GM06990 (cell line): ENCODE results near the gene FAM120B.

Experiments
- DNase-seq: peaks from one replicate; pipeline ENCODE4 v3.0.0-alpha.2; 2011; ENCODE audit not compliant: insufficient read length; ENCODE audit errors: extremely low read depth
- H3K27me3 ChIP-seq: replicated peaks from 2 replicates; pipeline ENCODE4 v1.6.0; 2011; ENCODE audit warnings: low read length; ENCODE audit not compliant: control insufficient read depth, insufficient read depth
- H3K36me3 ChIP-seq: 2 replicates; pipeline ENCODE4 v1.5.1; 2011; ENCODE audit warnings: low read length; ENCODE audit not compliant: control insufficient read depth, insufficient read depth
- H3K4me3 ChIP-seq: replicated peaks from 2 replicates; pipeline ENCODE4 v1.5.1; 2011; ENCODE audit warnings: low read depth, mild to moderate bottlenecking, control low read depth, low read length
- TF ChIP-seq, protein P1 (sequence below): IDR thresholded peaks from 2 replicates; pipeline ENCODE4 v1.5.1; 2011; ENCODE audit warnings: low read length, control low read depth, mild to moderate bottlenecking, inconsistent platforms; ENCODE audit not compliant: insufficient read depth, poor library complexity, severe bottlenecking

The FAM120B gene

GRCh38 chr6:170284126-170284773 is 22.3 kb upstream of the FAM120B start:
- Histone ChIP-seq H3K27me3 (no peaks in the 10 kb centered on the region; the same call in 1 of the 2 replicates), H3K4me3 (no peak overlapping the region), H3K36me3 (no peaks in the 10 kb centered on the region)
- no peak for DNase-seq
- TF ChIP-seq, protein P1, sequence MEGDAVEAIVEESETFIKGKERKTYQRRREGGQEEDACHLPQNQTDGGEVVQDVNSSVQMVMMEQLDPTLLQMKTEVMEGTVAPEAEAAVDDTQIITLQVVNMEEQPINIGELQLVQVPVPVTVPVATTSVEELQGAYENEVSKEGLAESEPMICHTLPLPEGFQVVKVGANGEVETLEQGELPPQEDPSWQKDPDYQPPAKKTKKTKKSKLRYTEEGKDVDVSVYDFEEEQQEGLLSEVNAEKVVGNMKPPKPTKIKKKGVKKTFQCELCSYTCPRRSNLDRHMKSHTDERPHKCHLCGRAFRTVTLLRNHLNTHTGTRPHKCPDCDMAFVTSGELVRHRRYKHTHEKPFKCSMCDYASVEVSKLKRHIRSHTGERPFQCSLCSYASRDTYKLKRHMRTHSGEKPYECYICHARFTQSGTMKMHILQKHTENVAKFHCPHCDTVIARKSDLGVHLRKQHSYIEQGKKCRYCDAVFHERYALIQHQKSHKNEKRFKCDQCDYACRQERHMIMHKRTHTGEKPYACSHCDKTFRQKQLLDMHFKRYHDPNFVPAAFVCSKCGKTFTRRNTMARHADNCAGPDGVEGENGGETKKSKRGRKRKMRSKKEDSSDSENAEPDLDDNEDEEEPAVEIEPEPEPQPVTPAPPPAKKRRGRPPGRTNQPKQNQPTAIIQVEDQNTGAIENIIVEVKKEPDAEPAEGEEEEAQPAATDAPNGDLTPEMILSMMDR = no peak

DNA sequence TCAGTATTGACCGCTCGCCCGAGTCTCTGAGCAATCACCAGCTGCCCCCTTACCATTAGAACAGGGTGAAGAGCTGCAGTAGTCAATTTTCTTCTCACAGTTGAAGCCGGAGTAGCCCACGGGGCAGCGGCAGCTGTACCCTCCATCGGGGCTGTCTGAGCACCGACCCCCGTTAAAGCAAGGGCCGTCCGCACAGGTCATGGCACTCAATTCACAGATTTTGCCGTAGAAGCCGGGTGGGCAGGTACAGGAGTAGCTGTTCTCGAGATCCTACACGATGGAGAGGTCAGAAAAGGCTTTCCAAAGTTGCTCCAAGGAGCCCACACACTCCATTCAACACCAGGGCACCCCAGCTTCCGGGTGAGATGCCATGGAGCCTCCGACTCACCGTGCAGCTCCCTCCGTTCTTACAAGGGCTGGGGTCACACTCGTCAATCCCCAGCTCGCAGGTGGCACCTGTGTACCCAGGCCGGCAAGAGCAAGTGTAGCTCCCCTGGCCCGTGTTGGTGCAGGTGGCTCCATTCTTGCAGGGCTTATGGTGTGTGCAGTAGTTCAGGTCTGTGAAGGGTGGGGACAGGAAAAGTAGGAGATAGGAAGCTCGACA is 21.6 kb upstream of the FAM120B start:
- Histone ChIP-seq H3K27me3 (no peaks in the 10 kb centered on the region; the same call in 1 of the 2 replicates), H3K36me3 (no peaks in the 10 kb centered on the region), H3K4me3 (no peak overlapping the region)
- DNase-seq = no peak
- TF ChIP-seq, protein P1 = no peak

- no peak for DNase-seq
Observed at GRCh38 chr6:170285482-170285881, 21.1 kb upstream of the FAM120B start.

DNA sequence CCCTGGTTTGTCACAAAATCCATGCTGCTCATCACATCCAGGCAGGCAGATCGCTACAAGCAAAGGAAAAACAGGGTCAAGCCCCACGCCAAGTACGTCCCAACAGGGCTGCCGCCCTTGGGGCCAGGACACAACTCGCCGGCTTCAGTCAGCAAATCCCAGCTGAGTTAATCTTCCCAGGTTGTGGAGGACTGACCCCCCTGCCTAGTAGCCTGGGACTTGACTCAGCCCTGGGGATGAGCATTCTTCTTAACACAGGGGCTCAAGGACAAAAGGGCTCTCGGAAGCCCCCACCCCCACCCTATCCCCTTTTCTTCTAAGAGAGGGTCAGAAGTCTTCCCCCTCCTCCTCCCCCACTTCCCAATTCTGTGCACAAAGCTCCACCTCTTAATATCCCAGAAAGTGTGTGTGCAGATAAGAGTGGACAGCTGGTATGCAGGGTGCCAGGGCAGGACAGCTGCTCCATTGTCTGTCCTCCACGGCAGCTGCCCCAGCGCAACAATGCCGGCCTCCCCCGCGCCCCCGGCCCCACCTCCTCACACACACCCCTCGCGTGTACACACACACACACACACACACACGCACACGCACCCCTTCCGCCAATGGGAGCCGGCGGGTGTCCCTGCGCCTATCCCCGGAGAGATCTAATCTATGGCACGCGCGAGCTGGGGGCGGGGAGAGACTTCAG is 20.2 kb upstream of the FAM120B start:
- no peak overlapping the region for H3K4me3 ChIP-seq
- TF ChIP-seq, protein P1 = no peak
- DNase-seq = no peak
- no peaks in the 10 kb centered on the region; the same call in 1 of the 2 replicates for H3K27me3 ChIP-seq
- no peaks in the 10 kb centered on the region for H3K36me3 ChIP-seq

More at GRCh38 chr6:170285482-170285881, 21.1 kb upstream of the FAM120B start:
- TF ChIP-seq, protein P1 = no peak
- H3K27me3 ChIP-seq = no peaks in the 10 kb centered on the region; the same call in 1 of the 2 replicates
- no peak overlapping the region for H3K4me3 ChIP-seq
- H3K36me3 ChIP-seq = no peaks in the 10 kb centered on the region

DNA sequence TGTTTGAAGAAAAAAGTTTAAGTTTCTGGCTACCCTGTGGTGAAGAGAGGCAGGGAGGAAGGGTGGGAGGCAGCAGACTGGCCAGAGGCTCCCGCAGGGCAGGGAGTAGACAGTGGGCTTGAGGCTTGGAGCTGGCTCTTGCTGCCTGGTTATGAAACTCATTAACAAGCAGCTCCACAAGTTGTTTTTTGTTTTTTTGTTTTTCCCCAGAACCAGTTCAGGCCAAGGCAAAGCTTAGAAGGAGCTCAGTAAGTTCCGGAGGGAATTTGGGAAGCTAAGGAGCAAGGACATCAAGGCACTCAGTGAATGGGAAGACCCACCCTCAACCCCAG is 19.7 kb upstream of the FAM120B start:
- DNase-seq = no peak
- Histone ChIP-seq H3K27me3 (no peaks in the 10 kb centered on the region; the same call in 1 of the 2 replicates), H3K36me3 (no peaks in the 10 kb centered on the region), H3K4me3 (no peak overlapping the region)
- TF ChIP-seq, protein P1 = no peak
